ENCODE results near the gene SEMA5A. TPM values are rescaled to one million over a fixed set of nuclear protein-coding genes. Genes with fewer than 3 reads are reported as not detected.

SEMA5A gene
- polyA plus RNA-seq, 1 experiment, result 98.4 TPM

- DNase-seq (ENCODE audit: low read depth), result no peak
- no peak overlapping the region for H3K4me3 ChIP-seq (ENCODE audit: low read depth, low read length)
- ChIA-PET CTCF (no interaction called here), POLR2A (no interaction called here)
- no peaks in the 10 kb centered on the region for H3K27me3 ChIP-seq (ENCODE audit: control insufficient read depth, insufficient read depth, low read length)
- no peaks in the 10 kb centered on the region for H3K36me3 ChIP-seq (ENCODE audit: control insufficient read depth, insufficient read depth, low read length)
- TF ChIP-seq, protein P1, sequence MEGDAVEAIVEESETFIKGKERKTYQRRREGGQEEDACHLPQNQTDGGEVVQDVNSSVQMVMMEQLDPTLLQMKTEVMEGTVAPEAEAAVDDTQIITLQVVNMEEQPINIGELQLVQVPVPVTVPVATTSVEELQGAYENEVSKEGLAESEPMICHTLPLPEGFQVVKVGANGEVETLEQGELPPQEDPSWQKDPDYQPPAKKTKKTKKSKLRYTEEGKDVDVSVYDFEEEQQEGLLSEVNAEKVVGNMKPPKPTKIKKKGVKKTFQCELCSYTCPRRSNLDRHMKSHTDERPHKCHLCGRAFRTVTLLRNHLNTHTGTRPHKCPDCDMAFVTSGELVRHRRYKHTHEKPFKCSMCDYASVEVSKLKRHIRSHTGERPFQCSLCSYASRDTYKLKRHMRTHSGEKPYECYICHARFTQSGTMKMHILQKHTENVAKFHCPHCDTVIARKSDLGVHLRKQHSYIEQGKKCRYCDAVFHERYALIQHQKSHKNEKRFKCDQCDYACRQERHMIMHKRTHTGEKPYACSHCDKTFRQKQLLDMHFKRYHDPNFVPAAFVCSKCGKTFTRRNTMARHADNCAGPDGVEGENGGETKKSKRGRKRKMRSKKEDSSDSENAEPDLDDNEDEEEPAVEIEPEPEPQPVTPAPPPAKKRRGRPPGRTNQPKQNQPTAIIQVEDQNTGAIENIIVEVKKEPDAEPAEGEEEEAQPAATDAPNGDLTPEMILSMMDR (IDR thresholded peaks at IDR 0.05; ENCODE audit: insufficient read depth, low read depth, low read length), result no peak
Observed at GRCh38 chr5:9470410-9470809, 75.5 kb downstream of the SEMA5A start.

DNA sequence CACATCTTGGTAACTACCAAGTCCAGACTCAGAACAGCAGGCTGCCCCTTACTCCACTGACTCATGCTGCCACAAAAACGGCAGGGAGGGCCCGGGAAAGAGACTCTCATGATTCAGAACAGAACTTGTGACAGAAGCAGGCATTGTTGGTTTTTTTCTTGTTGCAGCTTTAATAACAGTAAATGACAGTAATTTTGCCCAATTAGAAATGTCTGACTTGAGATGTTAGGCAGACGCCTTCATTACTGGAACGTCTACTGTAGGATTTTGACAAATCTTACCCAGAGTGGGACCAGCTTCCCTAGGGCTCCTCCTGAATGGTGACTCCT is 77.9 kb downstream of the SEMA5A start:
- DNase-seq (ENCODE audit: low read depth), result peak; percentile 77
- H3K36me3 ChIP-seq (ENCODE audit: control insufficient read depth, insufficient read depth, low read length), result no peaks in the 10 kb centered on the region
- no peak overlapping the region for H3K4me3 ChIP-seq (ENCODE audit: low read depth, low read length)
- ChIA-PET POLR2A (no interaction called here), CTCF (interaction anchor here (0.8 to 1.5 kb wide), 3 partner anchors 11 to 76 kb away, joined by 3 to 4 read pairs (median 4); no protein-coding TSS in a partner anchor)
- H3K27me3 ChIP-seq (ENCODE audit: control insufficient read depth, insufficient read depth, low read length), result no peaks in the 10 kb centered on the region
- TF ChIP-seq, protein P1 (IDR thresholded peaks at IDR 0.05; ENCODE audit: insufficient read depth, low read depth, low read length), result no peak

DNA sequence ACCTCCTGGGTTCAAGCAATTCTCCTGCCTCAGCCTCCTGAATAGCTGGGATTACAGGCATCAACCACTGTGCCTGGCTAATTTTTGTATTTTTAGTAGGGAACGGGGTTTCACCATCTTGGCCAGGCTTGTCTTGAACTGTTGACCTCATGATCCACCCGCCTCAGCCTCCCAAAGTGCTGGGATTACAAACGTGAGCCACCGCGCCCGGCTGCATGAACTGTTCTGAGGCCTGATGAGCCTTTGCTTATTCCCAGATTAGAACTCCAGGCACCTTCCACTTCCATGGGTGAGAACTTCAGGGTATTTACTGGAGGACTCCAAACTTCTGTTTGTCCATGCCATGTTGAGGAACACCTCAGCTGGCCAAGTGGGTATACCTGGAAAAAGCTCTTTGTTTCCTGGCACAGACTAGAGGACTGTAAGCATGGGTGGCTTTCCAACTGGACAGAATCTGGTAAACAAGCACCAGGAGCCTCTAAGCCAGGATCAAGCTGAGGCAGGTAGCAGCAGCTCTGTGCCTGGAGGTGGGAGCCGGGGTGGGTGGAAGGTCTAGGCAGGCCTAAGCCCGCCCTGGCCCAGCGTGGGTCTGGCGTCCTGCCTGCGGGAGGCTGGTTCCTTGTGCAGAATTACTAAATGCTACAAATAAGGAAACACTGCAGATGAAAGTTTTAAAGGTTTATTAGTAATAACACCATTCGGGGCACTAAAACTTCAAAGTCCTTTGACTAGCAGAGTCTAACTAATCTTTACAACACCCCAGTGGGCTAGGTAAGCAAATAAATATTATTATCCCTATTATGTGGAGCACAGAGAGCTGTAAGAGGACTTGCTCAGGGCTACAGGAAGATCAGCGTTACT is 78.4 kb downstream of the SEMA5A start:
- ChIA-PET POLR2A (interaction anchor here (0.6 to 0.7 kb wide), 2 partner anchors 66 to 421 kb away, joined by 3 read pairs; no protein-coding TSS in a partner anchor), CTCF (interaction anchor here (0.8 to 1.5 kb wide), 4 partner anchors 12 to 77 kb away, joined by 3 to 4 read pairs (median 4); no protein-coding TSS in a partner anchor)
- H3K27me3 ChIP-seq (ENCODE audit: control insufficient read depth, insufficient read depth, low read length), result no peaks in the 10 kb centered on the region
- no peak overlapping the region for H3K4me3 ChIP-seq (ENCODE audit: low read depth, low read length)
- no peak for DNase-seq (ENCODE audit: low read depth)
- TF ChIP-seq, protein P1 (IDR thresholded peaks at IDR 0.05; ENCODE audit: insufficient read depth, low read depth, low read length), result no peak
- no peaks in the 10 kb centered on the region for H3K36me3 ChIP-seq (ENCODE audit: control insufficient read depth, insufficient read depth, low read length)

- peak; percentile 58 for DNase-seq (ENCODE audit: low read depth)
- H3K36me3 ChIP-seq (ENCODE audit: control insufficient read depth, insufficient read depth, low read length), result no peaks in the 10 kb centered on the region
- ChIA-PET POLR2A (interaction anchor here (0.6 to 0.7 kb wide), 2 partner anchors 67 to 420 kb away, joined by 3 read pairs; no protein-coding TSS in a partner anchor), CTCF (interaction anchor here (1.0 kb wide), 1 partner anchor 51 kb away, joined by 3 read pairs; no protein-coding TSS in a partner anchor)
- H3K4me3 ChIP-seq (ENCODE audit: low read depth, low read length), result no peak overlapping the region
- TF ChIP-seq, protein P1 (IDR thresholded peaks at IDR 0.05; ENCODE audit: insufficient read depth, low read depth, low read length), result no peak
- H3K27me3 ChIP-seq (ENCODE audit: control insufficient read depth, insufficient read depth, low read length), result no peaks in the 10 kb centered on the region
Observed at GRCh38 chr5:9466697-9467096, 79.2 kb downstream of the SEMA5A start.

- ChIA-PET CTCF (no interaction called here), POLR2A (no interaction called here)
- Histone ChIP-seq H3K4me3 (ENCODE audit: low read depth, low read length) (no peak overlapping the region), H3K36me3 (ENCODE audit: control insufficient read depth, insufficient read depth, low read length) (no peaks in the 10 kb centered on the region), H3K27me3 (ENCODE audit: control insufficient read depth, insufficient read depth, low read length) (no peaks in the 10 kb centered on the region)
- no peak for DNase-seq (ENCODE audit: low read depth)
- TF ChIP-seq, protein P1 (IDR thresholded peaks at IDR 0.05; ENCODE audit: insufficient read depth, low read depth, low read length), result no peak
Observed at GRCh38 chr5:9464478-9464877, 81.4 kb downstream of the SEMA5A start.

Data from BJ (cell line).